Measurements from ENCODE around the gene ASB6. TPM values are rescaled to one million over a fixed set of nuclear protein-coding genes. Genes with fewer than 3 reads are reported as not detected.

The ASB6 gene
- total and polyA plus RNA-seq, 2 of the 13 experiments (the other 11 are each of a cell fraction or from before 2014, with no cell fraction given), result 8.2 to 8.4 TPM

GRCh38 chr9:129620669-129621295 is 21.2 kb downstream of the ASB6 start, which contains the start of gene C9orf50 (continued):
- TF ChIP-seq, protein P1, sequence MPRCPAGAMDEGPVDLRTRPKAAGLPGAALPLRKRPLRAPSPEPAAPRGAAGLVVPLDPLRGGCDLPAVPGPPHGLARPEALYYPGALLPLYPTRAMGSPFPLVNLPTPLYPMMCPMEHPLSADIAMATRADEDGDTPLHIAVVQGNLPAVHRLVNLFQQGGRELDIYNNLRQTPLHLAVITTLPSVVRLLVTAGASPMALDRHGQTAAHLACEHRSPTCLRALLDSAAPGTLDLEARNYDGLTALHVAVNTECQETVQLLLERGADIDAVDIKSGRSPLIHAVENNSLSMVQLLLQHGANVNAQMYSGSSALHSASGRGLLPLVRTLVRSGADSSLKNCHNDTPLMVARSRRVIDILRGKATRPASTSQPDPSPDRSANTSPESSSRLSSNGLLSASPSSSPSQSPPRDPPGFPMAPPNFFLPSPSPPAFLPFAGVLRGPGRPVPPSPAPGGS (CRISPR knock-in tag; IDR thresholded peaks at IDR 0.05), result 0 out of 2 replicates have a peak, but pooled peaks have one; percentile 2
- TF ChIP-seq MED8 (CRISPR knock-in tag; IDR thresholded peaks at IDR 0.05; ENCODE audit: insufficient replicate concordance), result peak; percentile 35
- TF ChIP-seq AGO2 (optimal IDR thresholded peaks at IDR 0.05; ENCODE audit: low read depth, low read length), result peak; percentile 56
- no peak for TF ChIP-seq CERS6 (CRISPR knock-in tag; IDR thresholded peaks at IDR 0.05)
- TF ChIP-seq KDM6A (CRISPR knock-in tag; IDR thresholded peaks at IDR 0.05; ENCODE audit: low read depth), result no peak
- no peak for TF ChIP-seq JUNB (CRISPR knock-in tag; IDR thresholded peaks at IDR 0.05; ENCODE audit: borderline replicate concordance)
- TF ChIP-seq SP5 (CRISPR knock-in tag; IDR thresholded peaks at IDR 0.05; ENCODE audit: borderline replicate concordance, low read depth), result 0 out of 2 replicates have a peak, but pooled peaks have one; percentile 8
- TF ChIP-seq ZEB1 (IDR thresholded peaks at IDR 0.05; ENCODE audit: insufficient replicate concordance, low read depth), result no peak
- no peak for TF ChIP-seq ZNF589 (CRISPR knock-in tag; conservative IDR thresholded peaks at IDR 0.05)
- TF ChIP-seq ZNF160 (CRISPR knock-in tag; IDR thresholded peaks at IDR 0.05), result no peak
- no peak for TF ChIP-seq ZNF674 (CRISPR knock-in tag; IDR thresholded peaks at IDR 0.05; ENCODE audit: low read depth)
- TF ChIP-seq, protein P2, sequence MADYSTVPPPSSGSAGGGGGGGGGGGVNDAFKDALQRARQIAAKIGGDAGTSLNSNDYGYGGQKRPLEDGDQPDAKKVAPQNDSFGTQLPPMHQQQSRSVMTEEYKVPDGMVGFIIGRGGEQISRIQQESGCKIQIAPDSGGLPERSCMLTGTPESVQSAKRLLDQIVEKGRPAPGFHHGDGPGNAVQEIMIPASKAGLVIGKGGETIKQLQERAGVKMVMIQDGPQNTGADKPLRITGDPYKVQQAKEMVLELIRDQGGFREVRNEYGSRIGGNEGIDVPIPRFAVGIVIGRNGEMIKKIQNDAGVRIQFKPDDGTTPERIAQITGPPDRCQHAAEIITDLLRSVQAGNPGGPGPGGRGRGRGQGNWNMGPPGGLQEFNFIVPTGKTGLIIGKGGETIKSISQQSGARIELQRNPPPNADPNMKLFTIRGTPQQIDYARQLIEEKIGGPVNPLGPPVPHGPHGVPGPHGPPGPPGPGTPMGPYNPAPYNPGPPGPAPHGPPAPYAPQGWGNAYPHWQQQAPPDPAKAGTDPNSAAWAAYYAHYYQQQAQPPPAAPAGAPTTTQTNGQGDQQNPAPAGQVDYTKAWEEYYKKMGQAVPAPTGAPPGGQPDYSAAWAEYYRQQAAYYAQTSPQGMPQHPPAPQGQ (CRISPR knock-in tag; IDR thresholded peaks at IDR 0.05; ENCODE audit: borderline replicate concordance), result no peak
- TF ChIP-seq ZNF547 (CRISPR knock-in tag; IDR thresholded peaks at IDR 0.05), result no peak
- no peak for TF ChIP-seq HOXA7 (CRISPR knock-in tag; IDR thresholded peaks at IDR 0.05)
- no peak for TF ChIP-seq SOX6 (IDR thresholded peaks at IDR 0.05)
- 0 out of 2 replicates have a peak, but pooled peaks have one; percentile 25 for TF ChIP-seq SOX6 (CRISPR knock-in tag; IDR thresholded peaks at IDR 0.05)
- 0 out of 2 replicates have a peak, but pooled peaks have one; percentile 48 for TF ChIP-seq CAMTA2 (CRISPR knock-in tag; IDR thresholded peaks at IDR 0.05; ENCODE audit: borderline replicate concordance)
